ENCODE measurements around the gene PTPRZ1.

The PTPRZ1 gene

DNA sequence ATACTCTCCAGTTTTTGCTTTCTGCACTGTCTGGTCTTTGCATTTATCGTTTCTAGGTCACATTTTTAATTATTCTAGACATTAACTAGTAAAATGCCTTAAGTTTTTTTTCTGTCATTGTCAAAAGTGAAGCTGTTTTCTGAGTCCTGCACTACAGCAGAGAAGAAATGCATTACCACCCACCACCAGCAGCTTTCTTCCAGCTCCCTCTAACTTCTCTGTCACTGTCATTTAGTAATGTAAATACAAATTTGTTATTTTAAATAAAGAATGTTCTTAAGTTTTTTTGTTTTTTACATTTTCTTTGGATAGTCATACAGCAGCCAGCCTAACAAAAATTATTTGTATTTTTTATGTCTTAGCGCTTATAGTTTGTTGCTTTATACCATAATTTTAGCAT, 18.8 kb downstream of the PTPRZ1 start:
- no peak for DNase-seq (ENCODE audit: low read depth)

DNA sequence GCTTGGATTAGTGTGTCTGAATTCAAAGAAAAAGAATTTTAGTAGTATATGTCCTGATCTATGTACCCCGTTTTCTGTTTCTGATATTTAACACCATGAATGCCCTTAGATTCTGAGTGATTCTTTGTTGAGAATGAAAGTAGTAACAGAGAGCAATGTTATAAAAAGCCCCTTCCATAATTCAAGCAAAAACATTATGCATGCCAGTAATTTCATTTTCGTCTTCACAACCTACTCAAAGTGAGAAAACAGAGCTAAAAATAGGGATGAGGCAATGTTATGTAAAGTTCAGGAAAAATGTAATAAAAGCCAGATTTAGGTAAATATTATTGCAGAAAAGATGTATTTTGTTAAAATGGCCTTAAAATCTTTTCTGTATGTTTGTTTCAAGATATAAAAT, 28.1 kb downstream of the PTPRZ1 start:
- no peak for DNase-seq (ENCODE audit: low read depth)

- DNase-seq (ENCODE audit: low read depth) = no peak
These were observed 31.2 kb downstream of the PTPRZ1 start for GRCh38 chr7:121904120-121904519.

DNA sequence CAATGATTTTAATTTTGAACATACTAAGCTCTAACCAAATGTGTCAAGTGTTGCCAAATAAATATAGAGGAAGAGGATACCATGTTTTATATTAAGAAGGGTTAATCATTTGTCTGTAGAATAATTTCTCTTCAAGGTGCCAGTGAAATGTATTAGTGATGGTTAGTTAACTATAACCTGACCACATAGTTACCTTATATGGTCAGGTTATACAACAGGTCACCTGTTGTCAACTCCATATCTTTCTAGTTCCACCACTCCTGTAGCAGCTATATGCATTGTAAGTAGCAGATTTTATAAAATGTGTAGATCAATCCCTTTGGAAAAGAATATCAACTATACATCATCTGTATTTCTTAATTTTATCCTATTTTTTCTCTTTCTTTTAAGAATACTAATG, 35.1 kb downstream of the PTPRZ1 start:
- DNase-seq (ENCODE audit: low read depth) = no peak

GRCh38 chr7:121909716-121910345, 36.9 kb downstream of the PTPRZ1 start:
- no peak for DNase-seq (ENCODE audit: low read depth)

- no peak for DNase-seq (ENCODE audit: low read depth)
These were observed 41.1 kb downstream of the PTPRZ1 start for GRCh38 chr7:121913947-121914675.

- DNase-seq (ENCODE audit: low read depth) = no peak
These were observed 41.8 kb downstream of the PTPRZ1 start for GRCh38 chr7:121914676-121915279.

DNA sequence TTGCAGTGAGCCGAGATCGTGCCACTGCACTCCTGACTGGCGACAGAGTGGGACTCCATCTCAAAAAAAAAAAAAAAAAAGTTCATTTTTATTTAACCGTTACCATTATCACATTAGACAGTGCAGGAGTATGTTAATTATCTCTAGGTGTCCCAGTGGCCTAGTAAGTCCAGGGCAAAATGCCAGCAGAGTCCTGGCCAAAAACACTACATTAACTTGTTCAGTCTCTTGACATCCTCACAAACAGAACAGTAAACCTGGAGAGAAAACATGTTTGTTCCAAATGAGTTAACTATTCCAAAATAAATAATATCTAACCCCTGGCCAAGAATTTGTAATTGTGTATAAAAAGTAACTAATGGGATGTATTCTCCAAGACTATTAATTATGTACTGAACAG, 43.2 kb downstream of the PTPRZ1 start:
- no peak for DNase-seq (ENCODE audit: low read depth)

DNA sequence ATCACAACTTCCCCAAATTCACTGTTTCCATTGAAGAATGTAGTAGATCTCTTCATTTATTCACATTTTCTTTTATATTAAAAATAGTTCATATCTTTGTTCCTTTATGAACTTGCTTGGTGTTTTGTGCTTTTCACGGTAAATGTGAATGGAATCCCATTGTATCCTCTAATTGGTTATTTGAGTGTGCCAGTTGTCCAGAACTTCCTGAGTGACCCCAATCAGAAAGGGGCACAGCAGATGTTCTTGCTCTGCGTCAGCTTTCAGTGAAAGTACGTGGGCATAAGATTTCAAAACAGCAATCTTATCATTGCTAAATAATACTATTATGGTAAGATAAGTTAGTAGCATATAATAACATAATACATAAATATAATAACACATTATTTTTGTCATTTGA, 47.0 kb downstream of the PTPRZ1 start:
- no peak for DNase-seq (ENCODE audit: low read depth)

- no peak for DNase-seq (ENCODE audit: low read depth)
These were observed 51.6 kb downstream of the PTPRZ1 start for GRCh38 chr7:121924269-121925186.

GRCh38 chr7:121931149-121931902, 58.4 kb downstream of the PTPRZ1 start:
- DNase-seq (ENCODE audit: low read depth) = no peak

DNA sequence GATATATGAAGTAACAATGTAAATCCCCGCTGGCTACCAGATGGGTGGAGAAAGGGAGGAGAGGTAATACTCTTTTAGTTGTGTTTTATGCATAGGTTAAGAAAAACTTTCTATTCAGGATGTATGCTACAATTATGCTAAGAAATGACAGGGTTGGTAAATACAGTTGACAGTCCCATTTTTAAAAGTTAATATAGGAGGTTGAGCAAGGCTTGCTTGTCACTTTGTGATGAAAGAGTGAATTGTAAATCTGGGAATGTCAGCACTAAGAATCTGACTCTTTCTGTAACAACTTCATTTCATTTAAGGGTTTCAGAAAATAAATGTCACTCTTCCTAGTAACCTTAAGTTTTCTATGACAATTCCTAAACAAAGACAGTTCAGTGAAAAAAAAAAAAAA, 59.8 kb downstream of the PTPRZ1 start:
- DNase-seq (ENCODE audit: low read depth) = no peak

DNA sequence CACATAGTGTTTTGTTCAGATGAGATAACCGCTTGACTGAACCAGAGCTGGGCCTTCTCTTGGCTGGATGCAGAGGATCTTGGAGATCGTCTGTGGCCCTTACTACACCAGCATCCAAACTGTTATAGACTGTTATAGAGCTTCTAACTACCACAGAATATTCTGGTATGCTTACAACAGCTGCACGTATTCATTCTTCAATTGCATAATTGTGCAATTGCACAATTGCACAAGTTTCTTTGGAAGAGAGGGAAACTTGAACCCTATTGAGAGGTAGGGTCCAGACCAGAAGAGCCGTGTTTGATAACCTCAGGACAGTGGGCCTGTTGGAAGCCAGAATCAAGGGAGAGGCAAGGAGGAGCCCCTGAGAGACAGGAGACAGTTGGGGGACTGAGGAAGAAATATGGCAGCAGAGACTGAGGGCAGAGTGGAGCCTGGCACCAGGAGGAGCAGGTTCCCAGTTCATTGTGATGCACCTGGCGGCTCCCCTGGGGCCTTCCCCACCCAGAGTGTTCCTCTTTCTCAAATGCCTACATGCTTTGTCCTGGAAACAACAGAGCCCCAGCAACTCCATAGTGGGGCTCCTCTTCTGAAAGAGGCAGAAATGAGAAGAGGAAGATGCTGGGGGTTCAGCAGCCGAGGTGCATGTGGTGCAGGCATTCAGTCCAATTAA, 64.1 kb downstream of the PTPRZ1 start:
- no peak for DNase-seq (ENCODE audit: low read depth)

GRCh38 chr7:121938429-121938996, 65.6 kb downstream of the PTPRZ1 start:
- no peak for DNase-seq (ENCODE audit: low read depth)

GRCh38 chr7:121940918-121941317, 68.0 kb downstream of the PTPRZ1 start:
- DNase-seq (ENCODE audit: low read depth) = no peak

GRCh38 chr7:121941830-121942229, 68.9 kb downstream of the PTPRZ1 start:
- no peak for DNase-seq (ENCODE audit: low read depth)

DNA sequence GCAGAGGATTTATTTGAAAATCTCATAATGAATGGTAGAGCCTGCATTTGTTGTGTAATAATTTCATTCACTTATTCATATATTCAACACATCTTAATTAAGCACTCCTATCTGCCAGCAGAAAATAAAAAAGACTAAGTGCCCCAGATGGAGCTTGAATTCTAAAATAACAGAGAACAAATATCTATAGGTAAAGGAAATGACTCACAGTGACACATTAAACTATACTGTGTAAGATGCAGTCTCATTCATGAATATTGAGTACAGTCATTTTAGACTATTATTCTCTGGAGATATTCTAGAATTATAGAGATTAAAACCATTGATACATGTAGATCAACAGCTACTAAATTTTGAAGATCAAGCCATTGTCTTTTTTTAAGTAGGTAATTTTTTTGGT, 72.1 kb downstream of the PTPRZ1 start:
- no peak for DNase-seq (ENCODE audit: low read depth)

GRCh38 chr7:121945480-121946236, 72.7 kb downstream of the PTPRZ1 start:
- no peak for DNase-seq (ENCODE audit: low read depth)

DNA sequence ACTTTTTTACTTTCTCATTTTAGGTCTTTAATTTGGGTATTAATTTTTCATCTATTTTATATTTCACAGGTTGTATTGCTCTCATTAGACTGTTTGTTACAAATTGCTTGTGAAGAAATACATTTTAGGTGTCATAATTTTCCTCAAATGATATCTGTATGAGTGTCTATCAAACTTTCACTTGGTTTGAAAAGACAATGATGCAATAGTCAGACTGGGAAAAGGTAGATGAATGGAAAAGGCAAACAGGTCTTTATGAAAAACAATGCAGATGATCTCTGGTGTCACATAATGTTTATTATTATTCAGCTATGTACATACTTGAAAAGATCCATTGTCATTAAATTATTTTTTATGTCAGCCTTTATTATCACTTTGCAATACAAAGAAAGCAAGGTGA, 80.2 kb downstream of the PTPRZ1 start:
- no peak for DNase-seq (ENCODE audit: low read depth)

- DNase-seq (ENCODE audit: low read depth) = no peak
These were observed 80.6 kb downstream of the PTPRZ1 start for GRCh38 chr7:121953601-121954000.
